Activated CD8-positive, alpha-beta memory T cell treated with anti-CD3 and anti-CD28 coated beads, Interleukin-2, amount 50 U/mL, for 24 hours (primary cell): ENCODE data around the gene CEACAM6.
"Not testable (repeated sequence)": the region's sequence is repeated elsewhere in the genome, so short reads cannot be mapped to it uniquely, and the experiment has no call there.

Experiments used
- DNase-seq: peaks from one replicate; pipeline ENCODE4 v3.0.0-alpha.2; 2020; ENCODE audit errors: extremely low read depth

Gene CEACAM6

GRCh38 chr19:41746593-41747227 is 8.6 kb upstream of the CEACAM6 start:
- peak; percentile 18 for DNase-seq

GRCh38 chr19:41748012-41748411 is 7.3 kb upstream of the CEACAM6 start:
- no peak for DNase-seq

- not testable (repeated sequence) for DNase-seq
Measured at GRCh38 chr19:41750248-41751134, 4.8 kb upstream of the CEACAM6 start.

- peak; percentile 35 for DNase-seq
Measured at GRCh38 chr19:41753159-41753558, 2.2 kb upstream of the CEACAM6 start.

GRCh38 chr19:41753936-41754529 is 1.3 kb upstream of the CEACAM6 start:
- peak; percentile 41 for DNase-seq

- no peak for DNase-seq
Measured at GRCh38 chr19:41758846-41759245, 3.5 kb downstream of the CEACAM6 start.

GRCh38 chr19:41767115-41767514 is 11.8 kb downstream of the CEACAM6 start:
- no peak for DNase-seq

GRCh38 chr19:41768105-41768504 is 12.8 kb downstream of the CEACAM6 start:
- not testable (repeated sequence) for DNase-seq

GRCh38 chr19:41769608-41770007 is 14.3 kb downstream of the CEACAM6 start:
- no peak for DNase-seq

GRCh38 chr19:41771410-41771809 is 16.1 kb downstream of the CEACAM6 start:
- DNase-seq = no peak

- no peak for DNase-seq
Measured at GRCh38 chr19:41774515-41774980, 19.2 kb downstream of the CEACAM6 start.

- no peak for DNase-seq
Measured at GRCh38 chr19:41776700-41777099, 21.4 kb downstream of the CEACAM6 start.

GRCh38 chr19:41783612-41784011 is 28.3 kb downstream of the CEACAM6 start:
- DNase-seq = no peak

GRCh38 chr19:41784312-41784711 is 29.0 kb downstream of the CEACAM6 start:
- DNase-seq = no peak

- DNase-seq = no peak
Measured at GRCh38 chr19:41784743-41785142, 29.4 kb downstream of the CEACAM6 start.

- DNase-seq = no peak
Measured at GRCh38 chr19:41785653-41786052, 30.3 kb downstream of the CEACAM6 start.

- DNase-seq = no peak
Measured at GRCh38 chr19:41787055-41787454, 31.7 kb downstream of the CEACAM6 start.

- not testable (repeated sequence) for DNase-seq
Measured at GRCh38 chr19:41788518-41788917, 33.2 kb downstream of the CEACAM6 start.

GRCh38 chr19:41789053-41789452 is 33.7 kb downstream of the CEACAM6 start:
- DNase-seq = not testable (repeated sequence)

- DNase-seq = no peak
Measured at GRCh38 chr19:41792513-41793413, 37.4 kb downstream of the CEACAM6 start.

- DNase-seq = no peak
Measured at GRCh38 chr19:41793414-41793727, 38.0 kb downstream of the CEACAM6 start.

GRCh38 chr19:41795031-41795461 is 39.7 kb downstream of the CEACAM6 start:
- no peak for DNase-seq
